GM19468 (cell line): ENCODE results near the gene DCLRE1C.
"Not testable (repeated sequence)": the region's sequence is repeated elsewhere in the genome, so short reads cannot be mapped to it uniquely, and the experiment has no call there.

Source experiments
- ATAC-seq: cut with Tn5 transposase; IDR thresholded peaks from one replicate; pipeline ENCODE4 v1.9.1; 2021; ENCODE audit warnings: mild to moderate bottlenecking, moderate library complexity, moderate number of reproducible peaks; ENCODE audit not compliant: unreplicated experiment; ENCODE audit errors: extremely low read depth

Gene DCLRE1C

GRCh38 chr10:14954001-14954770, at the start of gene DCLRE1C:
Gene DCLRE1C, minus strand, starts transcription at chr10:14954096. Its CDS starts 86 bp downstream, at chr10:14954010.
- peak; percentile 73 for ATAC-seq

- ATAC-seq = no peak
Measured at GRCh38 chr10:14995964-14996565, 42.2 kb upstream of the DCLRE1C start.

GRCh38 chr10:14993500-14994455, 39.9 kb upstream of the DCLRE1C start:
- ATAC-seq = not testable (repeated sequence)

DNA sequence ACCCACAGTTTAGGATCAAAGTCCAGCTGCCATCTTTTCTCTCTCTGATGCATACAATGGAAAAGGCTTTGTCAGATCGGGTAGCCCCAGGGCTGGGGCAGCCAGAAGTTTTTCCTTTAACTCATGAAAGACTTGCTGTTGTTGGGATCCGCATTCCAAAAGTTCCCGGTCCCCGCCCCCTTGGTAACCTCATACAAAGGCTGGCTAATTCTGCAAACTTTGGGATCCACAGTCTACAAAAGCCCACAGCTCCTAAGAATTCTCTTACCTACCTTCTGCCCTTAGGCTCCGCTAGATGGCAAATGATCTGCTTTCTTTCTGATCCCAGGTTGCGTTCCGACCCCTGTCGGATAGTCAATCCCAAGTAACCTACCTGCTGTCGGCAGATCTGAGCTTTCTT, 38.4 kb upstream of the DCLRE1C start:
- not testable (repeated sequence) for ATAC-seq

GRCh38 chr10:14991035-14991749, 37.3 kb upstream of the DCLRE1C start:
- not testable (repeated sequence) for ATAC-seq

- not testable (repeated sequence) for ATAC-seq
Measured at GRCh38 chr10:14989552-14989951, 35.7 kb upstream of the DCLRE1C start.

DNA sequence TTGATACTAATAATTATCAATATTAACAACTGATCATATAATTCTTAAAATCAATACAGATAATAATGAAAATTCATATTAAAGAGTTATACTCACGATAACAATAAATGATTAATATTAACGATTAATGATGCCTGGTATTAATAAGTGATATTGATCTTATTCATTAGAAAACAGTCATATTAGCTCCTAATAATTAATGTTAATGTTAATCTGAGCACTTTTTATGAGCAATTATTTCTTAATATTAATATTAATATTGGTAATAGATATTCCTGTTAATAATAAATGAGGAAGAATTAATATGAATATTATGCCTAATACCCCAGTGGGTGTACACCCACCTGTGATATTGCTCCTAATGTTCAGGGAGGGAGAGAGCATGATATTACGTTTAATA, 28.8 kb upstream of the DCLRE1C start:
- ATAC-seq = no peak

- ATAC-seq = no peak
Measured at GRCh38 chr10:14975672-14976273, 21.9 kb upstream of the DCLRE1C start.

GRCh38 chr10:14974153-14974998, 20.5 kb upstream of the DCLRE1C start:
- ATAC-seq = not testable (repeated sequence)

DNA sequence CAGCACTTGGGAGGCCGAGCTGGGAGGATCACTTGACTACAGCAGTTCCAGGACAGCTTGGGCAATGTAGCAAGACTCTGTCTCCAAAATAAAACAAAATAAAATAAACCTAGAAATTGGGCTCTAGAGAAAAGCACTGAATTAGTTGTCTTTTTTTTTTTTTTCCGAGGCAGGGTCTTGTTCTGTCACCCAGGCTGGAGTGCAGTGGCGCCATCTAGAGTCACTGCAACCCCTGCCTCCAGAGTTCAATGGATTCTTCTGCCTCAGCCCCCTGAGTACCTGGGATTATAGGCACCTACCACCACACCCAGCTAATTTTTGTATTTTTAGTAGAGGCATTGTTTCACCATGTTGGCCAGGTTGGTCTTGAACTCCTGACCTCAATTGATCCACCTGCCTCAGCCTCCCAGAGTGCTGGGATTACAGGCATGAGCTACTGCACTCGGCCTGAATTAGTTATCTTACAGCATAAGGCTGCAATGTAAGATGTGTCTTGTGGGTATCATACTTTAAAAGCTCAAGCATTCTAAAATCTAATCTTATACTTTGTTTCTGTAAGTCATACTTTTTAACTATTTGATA, 18.1 kb upstream of the DCLRE1C start:
- ATAC-seq = no peak

GRCh38 chr10:14967897-14968296, 14.0 kb upstream of the DCLRE1C start:
- ATAC-seq = no peak

- ATAC-seq = peak; percentile 35
Measured at GRCh38 chr10:14959221-14960057, 5.5 kb upstream of the DCLRE1C start, which contains the start of gene MEIG1. Gene MEIG1, plus strand, starts transcription at chr10:14959388. Its CDS starts 7,081 bp downstream, at chr10:14966469.

GRCh38 chr10:14958872-14959220, 5.0 kb upstream of the DCLRE1C start:
- ATAC-seq = no peak

- ATAC-seq = no peak
Measured at GRCh38 chr10:14954934-14955333, 1.0 kb upstream of the DCLRE1C start.

GRCh38 chr10:14953424-14954000, 384 bp downstream of the DCLRE1C start:
- ATAC-seq = peak; percentile 27

DNA sequence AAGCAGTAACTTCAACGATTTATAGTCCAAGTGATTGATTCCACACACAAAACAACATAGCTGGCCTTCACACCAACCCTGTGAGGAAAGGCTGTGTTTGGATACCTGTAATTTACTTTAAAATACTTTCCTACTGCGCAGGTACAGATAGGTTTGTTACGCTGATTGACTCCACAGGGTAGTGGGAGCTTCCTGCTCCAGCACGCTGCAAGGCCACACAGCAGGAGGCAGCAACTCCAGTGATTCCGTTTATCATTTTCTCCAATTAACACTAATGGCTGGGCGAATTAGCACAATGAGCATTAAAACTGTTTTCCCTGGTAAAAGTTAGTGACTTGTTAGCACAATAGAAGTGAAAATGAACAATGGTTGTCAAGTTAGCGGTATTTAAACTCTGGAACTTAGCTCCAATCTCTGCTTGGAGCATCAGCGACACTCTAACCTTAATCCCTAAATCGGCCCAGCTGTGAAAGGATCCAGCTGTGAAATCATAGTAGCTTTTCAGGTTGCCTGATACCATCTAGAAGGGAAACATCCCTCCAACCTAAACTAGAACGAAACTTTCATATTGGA, 959 bp downstream of the DCLRE1C start:
- ATAC-seq = no peak

DNA sequence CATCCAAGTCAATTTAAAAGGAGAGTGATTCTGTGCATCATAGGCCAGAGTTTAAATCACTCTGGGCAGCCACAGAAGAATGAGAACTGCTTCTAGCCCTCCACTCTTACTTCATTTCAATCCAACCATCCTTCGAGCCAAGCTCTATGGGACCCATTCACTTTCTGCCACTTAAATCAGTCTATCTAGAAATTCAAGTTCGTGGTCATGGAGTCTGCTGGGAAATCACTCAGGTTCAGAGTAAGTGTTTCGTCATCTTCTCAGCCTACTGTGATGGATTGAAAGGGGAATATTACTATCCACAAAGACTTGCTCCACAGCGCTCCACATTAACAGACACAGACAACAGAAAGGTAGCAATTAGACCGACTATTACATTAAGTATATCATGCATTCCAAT, 4.6 kb downstream of the DCLRE1C start:
- no peak for ATAC-seq
